GM12878 (cell line): Measurements from ENCODE around the gene LRRTM3. TPM values are rescaled to one million over a fixed set of nuclear protein-coding genes. Genes with fewer than 3 reads are reported as not detected.

Source experiments
- ATAC-seq: fragments of 200-7000 bp; cut with Tn5 transposase; 3 replicates; pipeline ENCODE4 v1.9.1; 2020; ENCODE audit warnings: mild to moderate bottlenecking, moderate library complexity
- BruUV-seq: library from RNA; stranded (reverse); fragments of 400-500 nt; replicated peaks from 2 replicates; lab custom pipeline; 2021; lab: Mats Ljungman, UMichigan
- CTCF ChIA-PET: fragments of 300-600 bp; sonication (Branson Sonifier 250); formaldehyde crosslinking; extraction: SDS; loops from one replicate; lab custom pipeline; 2021; ENCODE audit warnings: inconsistent platforms; lab: Yijun Ruan, JAX
- POLR2A ChIA-PET: fragments of 350-600 bp; formaldehyde crosslinking; extraction: SDS; loops from one replicate; lab custom pipeline; 2021; ENCODE audit warnings: inconsistent platforms; lab: Charles Lee
- RAD21 ChIA-PET: fragments of 300-600 bp; sonication (Branson Sonifier 250); formaldehyde crosslinking; loops from one replicate; lab custom pipeline; 2023; ENCODE audit warnings: antibody characterized with exemption; ENCODE audit not compliant: unreplicated experiment; lab: Charles Lee
- SMC1A ChIA-PET: fragments of 300-600 bp; sonication (Branson Sonifier 250); formaldehyde crosslinking; loops from one replicate; lab custom pipeline; 2023; ENCODE audit not compliant: unreplicated experiment, uncharacterized antibody; lab: Charles Lee
- DNase-seq: peaks from one replicate; pipeline ENCODE4 v3.0.0-alpha.2; 2011; ENCODE audit warnings: low read depth, low spot score
- FAIRE-seq: peaks from 3 replicates; lab custom pipeline; 2011; peaks lifted over from hg19 to GRCh38; lab: Jason Lieb, UNC
- H2AFZ ChIP-seq: 2 replicates; pipeline ENCODE4 v1.6.0; 2011; ENCODE audit warnings: low read depth, low read length, control low read depth; ENCODE audit not compliant: control insufficient read depth
- H3K27ac ChIP-seq: 2 replicates; pipeline ENCODE4 v1.5.1; 2011; ENCODE audit warnings: control low read depth; ENCODE audit not compliant: control insufficient read depth, insufficient read depth
- H3K27me3 ChIP-seq, 2 experiments: replicated peaks in 1 of 2; 2 replicates each; pipeline versions ENCODE4 v1.6.0 to v1.6.1; 2011; ENCODE audit warnings: low read length in 1 of 2; ENCODE audit not compliant: control insufficient read depth in 2 of 2, insufficient read depth in 2 of 2
- H3K36me3 ChIP-seq, 2 experiments: 2 replicates each; pipeline ENCODE4 v1.5.1; 2011; ENCODE audit warnings: low read length in 1 of 2; ENCODE audit not compliant: control insufficient read depth in 2 of 2, insufficient read depth in 2 of 2
- H3K4me1 ChIP-seq: 2 replicates; pipeline ENCODE4 v1.6.1; 2011; ENCODE audit warnings: mild to moderate bottlenecking, low read length, moderate library complexity, mixed read lengths; ENCODE audit not compliant: control insufficient read depth, insufficient read depth
- H3K4me2 ChIP-seq: 2 replicates; pipeline ENCODE4 v1.6.0; 2011; ENCODE audit warnings: control low read depth; ENCODE audit not compliant: control insufficient read depth, insufficient read depth
- H3K4me3 ChIP-seq: fragments of 200-600 bp; sonication (generic); 2 replicates; pipeline ENCODE4 v1.5.1; 2016
- H3K79me2 ChIP-seq: 2 replicates; pipeline ENCODE4 v1.6.0; 2011; ENCODE audit warnings: low read length; ENCODE audit not compliant: control insufficient read depth, insufficient read depth
- H3K9ac ChIP-seq: 2 replicates; pipeline ENCODE4 v1.8.0; 2011; ENCODE audit warnings: low read length, control low read depth, mixed read lengths; ENCODE audit not compliant: control insufficient read depth, insufficient read depth
- H3K9me3 ChIP-seq: replicated peaks from 3 replicates; pipeline ENCODE4 v1.5.1; 2011; ENCODE audit warnings: mild to moderate bottlenecking, low read length; ENCODE audit not compliant: control insufficient read depth, insufficient read depth
- H4K20me1 ChIP-seq: 2 replicates; pipeline ENCODE4 v1.6.0; 2011; ENCODE audit not compliant: control insufficient read depth, insufficient read depth
- EP300 ChIP-seq, 2 experiments: fragments of 150-350 bp in 1 of 2; IDR thresholded peaks; 2 replicates each; pipeline ENCODE4 v1.6.1; 2011 to 2012; ENCODE audit warnings: low read depth in 2 of 2, low read length in 2 of 2, borderline replicate concordance in 1 of 2, improper control_type of control experiment in 1 of 2, inconsistent platforms in 1 of 2; ENCODE audit not compliant: control insufficient read depth in 1 of 2
- ESRRA ChIP-seq: IDR thresholded peaks from 2 replicates; pipeline ENCODE4 v1.6.1; 2012; ENCODE audit warnings: mild to moderate bottlenecking, low read length, improper control_type of control experiment
- FOS ChIP-seq: IDR thresholded peaks from 3 replicates; pipeline ENCODE4 v1.6.1; 2011; ENCODE audit warnings: borderline replicate concordance; ENCODE audit not compliant: insufficient read length; ENCODE audit errors: extremely low read depth
- FOXM1 ChIP-seq: IDR thresholded peaks from 2 replicates; pipeline ENCODE4 v1.6.1; 2012; ENCODE audit warnings: low read depth, mild to moderate bottlenecking, inconsistent platforms, low read length, moderate library complexity
- POLR2AphosphoS2 ChIP-seq: IDR thresholded peaks from 2 replicates; pipeline ENCODE4 v1.6.1; 2011; ENCODE audit warnings: low read depth, mild to moderate bottlenecking, low read length, improper control_type of control experiment, moderate library complexity
- SP1 ChIP-seq: IDR thresholded peaks from one replicate; pipeline ENCODE4 v1.6.1; 2011; ENCODE audit warnings: low read depth, low read length
- WGBS: methylation state at CpG from one replicate; pipeline ENCODE4 v1.1.6; 2016; ENCODE audit warnings: low lambda C conversion rate; ENCODE audit not compliant: insufficient replicate concordance, insufficient coverage; ENCODE audit errors: missing lambda C conversion rate; 5-methylcytosine and 5-hydroxymethylcytosine counted together
- in situ Hi-C: fragments of 300-500 bp; cut with MboI; formaldehyde crosslinking; loops from 9 replicates; pipeline ENCODE4 v1.14.3; 2018; ENCODE audit warnings: mixed read lengths
- intact Hi-C: fragments of 100-400 bp; cut with micrococcal nuclease; formaldehyde crosslinking; loops from one replicate; pipeline ENCODE4 v1.14.2; 2022; ENCODE audit not compliant: unreplicated experiment
- polyA plus RNA-seq, 11 experiments: library from polyadenylated mRNA; depleted of rRNA in 4 of 11; unstranded in 6 of 11; stranded (reverse) in 5 of 11; fragments of >200 nt; fragmentation: Nextera tagmentation in 4 of 11; fragmentation: Illumina TruSeq in 1 of 11; extraction: Ambion mirVana in 4 of 11; extraction: Trizol in 1 of 11; gene quantifications; 1 replicate in 1 of 11; 2 replicates in 10 of 11; pipeline versions ENCODE4 v1.2.1 to v1.2.3, GENCODE V29; 2011 to 2016; ENCODE audit warnings: inconsistent platforms in 2 of 11, missing spikeins in 2 of 11, low read depth in 1 of 11
- total RNA-seq, 4 experiments: library from RNA; depleted of rRNA in 3 of 4; stranded (reverse); fragments of >200 nt in 3 of 4; fragmentation: Illumina TruSeq in 1 of 4; extraction: Trizol in 1 of 4; gene quantifications; 2 replicates each; pipeline versions ENCODE4 v1.2.1 to v1.2.3, GENCODE V29; 2013 to 2021
- TF ChIP-seq, protein P1 (sequence below): fragments of 450-650 bp; IDR thresholded peaks from 2 replicates; pipeline ENCODE4 v1.6.1; 2017; ENCODE audit warnings: antibody characterized with exemption, mild to moderate bottlenecking, moderate library complexity
- TF ChIP-seq, protein P2 (sequence below): fragments of 450-650 bp; IDR thresholded peaks from 2 replicates; pipeline ENCODE4 v1.6.1; 2017; ENCODE audit warnings: mild to moderate bottlenecking

The LRRTM3 gene
- total and polyA plus RNA-seq, 10 of the 15 experiments (the other 5 are each of a cell fraction or from before 2014, with no cell fraction given) = not detected

DNA sequence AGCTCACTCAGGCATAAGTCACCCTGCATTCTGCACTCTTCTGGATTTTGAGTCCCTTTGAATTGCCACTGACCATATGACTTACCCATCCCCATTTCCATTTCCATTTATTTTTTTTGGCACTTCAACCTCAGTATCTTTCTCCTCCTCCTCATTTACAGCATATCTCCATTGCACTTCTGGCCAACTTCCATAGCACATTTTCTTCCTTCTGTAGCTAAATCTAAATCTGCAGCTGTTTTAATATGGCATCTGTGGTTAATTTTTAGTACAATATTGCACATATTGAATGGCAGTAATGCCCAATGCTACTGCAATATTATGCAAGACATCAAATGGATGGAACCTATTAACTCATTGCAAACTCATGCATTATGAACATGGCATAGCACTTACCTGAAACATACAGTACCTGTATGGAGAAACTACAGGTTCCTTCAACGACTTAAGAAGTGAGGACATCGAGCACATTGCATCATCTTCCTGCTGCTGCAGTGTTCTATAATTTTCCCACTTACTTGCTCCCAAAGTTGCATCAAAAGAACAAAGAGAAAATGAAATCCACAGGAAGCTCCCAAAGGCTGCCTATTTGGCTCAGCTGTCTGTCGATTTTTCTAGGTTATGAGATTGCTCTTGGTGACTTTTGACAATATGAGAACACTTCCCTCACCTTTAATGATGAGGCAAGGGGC lies 55.7 kb downstream of the LRRTM3 start (continued):
- TF ChIP-seq, protein P1, sequence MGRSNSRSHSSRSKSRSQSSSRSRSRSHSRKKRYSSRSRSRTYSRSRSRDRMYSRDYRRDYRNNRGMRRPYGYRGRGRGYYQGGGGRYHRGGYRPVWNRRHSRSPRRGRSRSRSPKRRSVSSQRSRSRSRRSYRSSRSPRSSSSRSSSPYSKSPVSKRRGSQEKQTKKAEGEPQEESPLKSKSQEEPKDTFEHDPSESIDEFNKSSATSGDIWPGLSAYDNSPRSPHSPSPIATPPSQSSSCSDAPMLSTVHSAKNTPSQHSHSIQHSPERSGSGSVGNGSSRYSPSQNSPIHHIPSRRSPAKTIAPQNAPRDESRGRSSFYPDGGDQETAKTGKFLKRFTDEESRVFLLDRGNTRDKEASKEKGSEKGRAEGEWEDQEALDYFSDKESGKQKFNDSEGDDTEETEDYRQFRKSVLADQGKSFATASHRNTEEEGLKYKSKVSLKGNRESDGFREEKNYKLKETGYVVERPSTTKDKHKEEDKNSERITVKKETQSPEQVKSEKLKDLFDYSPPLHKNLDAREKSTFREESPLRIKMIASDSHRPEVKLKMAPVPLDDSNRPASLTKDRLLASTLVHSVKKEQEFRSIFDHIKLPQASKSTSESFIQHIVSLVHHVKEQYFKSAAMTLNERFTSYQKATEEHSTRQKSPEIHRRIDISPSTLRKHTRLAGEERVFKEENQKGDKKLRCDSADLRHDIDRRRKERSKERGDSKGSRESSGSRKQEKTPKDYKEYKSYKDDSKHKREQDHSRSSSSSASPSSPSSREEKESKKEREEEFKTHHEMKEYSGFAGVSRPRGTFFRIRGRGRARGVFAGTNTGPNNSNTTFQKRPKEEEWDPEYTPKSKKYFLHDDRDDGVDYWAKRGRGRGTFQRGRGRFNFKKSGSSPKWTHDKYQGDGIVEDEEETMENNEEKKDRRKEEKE = no peak
- TF ChIP-seq EP300 (IDR thresholded peaks at IDR 0.05; ENCODE audit: borderline replicate concordance in 1 of 2, control insufficient read depth in 1 of 2, low read depth in 2 of 2, low read length in 2 of 2) (no peak), POLR2AphosphoS2 (no peak)

DNA sequence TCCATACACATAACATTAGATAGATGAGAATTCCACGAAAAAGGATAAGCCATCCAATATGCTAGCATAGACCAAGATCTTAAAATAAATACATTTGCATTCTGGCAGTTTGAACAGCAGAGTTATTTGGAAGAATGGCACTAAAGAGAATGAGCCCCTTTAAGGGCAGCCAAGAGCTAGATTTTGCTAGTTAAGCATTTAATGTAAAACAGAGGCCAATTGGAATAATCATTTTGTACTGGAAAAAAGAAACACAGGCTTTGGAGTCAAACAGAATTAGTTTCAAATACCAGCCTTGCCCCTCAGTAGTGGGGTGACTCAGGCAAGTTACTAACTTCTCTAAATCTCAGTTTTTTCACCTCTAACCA lies 56.2 kb downstream of the LRRTM3 start:
- H3K9ac ChIP-seq = no peak overlapping the region
- H3K27ac ChIP-seq = no peak overlapping the region
- no peaks in the 10 kb centered on the region for H4K20me1 ChIP-seq
- H2AFZ ChIP-seq = no peak overlapping the region
- FAIRE-seq = no peak
- no peaks in the 10 kb centered on the region for H3K27me3 ChIP-seq
- SMC1A ChIA-PET = interaction anchor here (0.6 to 2.0 kb wide), 7 partner anchors 8 to 539 kb away, joined by 3 to 10 read pairs (median 3); no protein-coding TSS in a partner anchor
- no peaks in the 10 kb centered on the region for H3K4me1 ChIP-seq
- intact Hi-C loops (no loop called here), in situ Hi-C loops (no loop called here)
- no peak for DNase-seq
- CTCF ChIA-PET = interaction anchor here (1.7 kb wide), 1 partner anchor 10 kb away, joined by 5 read pairs; no protein-coding TSS in a partner anchor
- TF ChIP-seq, protein P2, sequence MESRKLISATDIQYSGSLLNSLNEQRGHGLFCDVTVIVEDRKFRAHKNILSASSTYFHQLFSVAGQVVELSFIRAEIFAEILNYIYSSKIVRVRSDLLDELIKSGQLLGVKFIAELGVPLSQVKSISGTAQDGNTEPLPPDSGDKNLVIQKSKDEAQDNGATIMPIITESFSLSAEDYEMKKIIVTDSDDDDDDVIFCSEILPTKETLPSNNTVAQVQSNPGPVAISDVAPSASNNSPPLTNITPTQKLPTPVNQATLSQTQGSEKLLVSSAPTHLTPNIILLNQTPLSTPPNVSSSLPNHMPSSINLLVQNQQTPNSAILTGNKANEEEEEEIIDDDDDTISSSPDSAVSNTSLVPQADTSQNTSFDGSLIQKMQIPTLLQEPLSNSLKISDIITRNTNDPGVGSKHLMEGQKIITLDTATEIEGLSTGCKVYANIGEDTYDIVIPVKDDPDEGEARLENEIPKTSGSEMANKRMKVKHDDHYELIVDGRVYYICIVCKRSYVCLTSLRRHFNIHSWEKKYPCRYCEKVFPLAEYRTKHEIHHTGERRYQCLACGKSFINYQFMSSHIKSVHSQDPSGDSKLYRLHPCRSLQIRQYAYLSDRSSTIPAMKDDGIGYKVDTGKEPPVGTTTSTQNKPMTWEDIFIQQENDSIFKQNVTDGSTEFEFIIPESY = no peak
- TF ChIP-seq SP1 (no peak), ESRRA (no peak), FOXM1 (no peak), FOS (no peak)
- no peak overlapping the region for H3K4me2 ChIP-seq
- ATAC-seq = no peak
- 40% methylated on average over 1 of the region's 1 CpG for WGBS
- no peaks in the 10 kb centered on the region for H3K36me3 ChIP-seq
- no peaks in the 10 kb centered on the region for H3K79me2 ChIP-seq
- RAD21 ChIA-PET = interaction anchor here (0.7 kb wide), 1 partner anchor 1714 kb away, joined by 3 read pairs; no protein-coding TSS in a partner anchor
- BruUV-seq = no TSS peak
- H3K4me3 ChIP-seq = no peak overlapping the region
- no peaks in the 10 kb centered on the region for H3K9me3 ChIP-seq
- POLR2A ChIA-PET = no interaction called here
